Adipocyte (in vitro differentiated cells): ENCODE measurements around the gene NINJ1.

Source experiments
- DNase-seq: peaks from one replicate; pipeline ENCODE4 v3.0.0-alpha.2; 2015; ENCODE audit warnings: low read depth
- H3K27me3 ChIP-seq: replicated peaks from 2 replicates; pipeline ENCODE4 v1.7.0; 2013; ENCODE audit warnings: mild to moderate bottlenecking, low read length, moderate library complexity; ENCODE audit not compliant: control insufficient read depth, insufficient read depth
- H3K36me3 ChIP-seq: 2 replicates; pipeline ENCODE4 v1.7.0; 2013; ENCODE audit warnings: low read length, mild to moderate bottlenecking, moderate library complexity; ENCODE audit not compliant: control insufficient read depth, insufficient read depth, severe bottlenecking
- H3K4me1 ChIP-seq: 2 replicates; pipeline ENCODE4 v1.7.0; 2013; ENCODE audit warnings: mild to moderate bottlenecking, low read length, moderate library complexity; ENCODE audit not compliant: control insufficient read depth, insufficient read depth
- H3K4me3 ChIP-seq: 2 replicates; pipeline ENCODE4 v1.7.0; 2013; ENCODE audit warnings: mild to moderate bottlenecking, low read length, moderate library complexity
- H3K9ac ChIP-seq: 2 replicates; pipeline ENCODE4 v1.7.0; 2013; ENCODE audit warnings: mild to moderate bottlenecking, low read length, moderate library complexity
- H3K9me3 ChIP-seq: 2 replicates; pipeline ENCODE4 v1.7.0; 2013; ENCODE audit warnings: mild to moderate bottlenecking, low read length, moderate library complexity; ENCODE audit not compliant: control insufficient read depth

NINJ1 gene

GRCh38 chr9:93114984-93115335, 19.1 kb downstream of the NINJ1 start:
- Histone ChIP-seq H3K36me3 (peaks cover 12% of the 10 kb centered on the region), H3K4me3 (no peak overlapping the region), H3K4me1 (peaks cover 14% of the 10 kb centered on the region), H3K27me3 (no peaks in the 10 kb centered on the region), H3K9ac (no peak overlapping the region), H3K9me3 (no peaks in the 10 kb centered on the region)
- DNase-seq: no peak

GRCh38 chr9:93114169-93114983, 19.7 kb downstream of the NINJ1 start:
- peaks cover 12% of the 10 kb centered on the region for H3K36me3 ChIP-seq
- no peak overlapping the region for H3K9ac ChIP-seq
- no peaks in the 10 kb centered on the region for H3K27me3 ChIP-seq
- peaks cover 13% of the 10 kb centered on the region for H3K4me1 ChIP-seq
- DNase-seq: no peak
- H3K4me3 ChIP-seq: no peak overlapping the region
- H3K9me3 ChIP-seq: no peaks in the 10 kb centered on the region

- Histone ChIP-seq H3K9ac (no peak overlapping the region), H3K4me1 (peaks cover 13% of the 10 kb centered on the region), H3K9me3 (no peaks in the 10 kb centered on the region), H3K36me3 (peaks cover 21% of the 10 kb centered on the region), H3K27me3 (no peaks in the 10 kb centered on the region), H3K4me3 (no peak overlapping the region)
- DNase-seq: no peak
These were observed 21.1 kb downstream of the NINJ1 start for GRCh38 chr9:93112864-93113389.

- Histone ChIP-seq H3K4me3 (no peak overlapping the region), H3K36me3 (peaks cover 23% of the 10 kb centered on the region), H3K27me3 (no peaks in the 10 kb centered on the region), H3K9me3 (no peaks in the 10 kb centered on the region), H3K9ac (no peak overlapping the region), H3K4me1 (peaks cover 13% of the 10 kb centered on the region)
- no peak for DNase-seq
These were observed 21.8 kb downstream of the NINJ1 start for GRCh38 chr9:93112116-93112863.

- no peak overlapping the region for H3K9ac ChIP-seq
- H3K4me3 ChIP-seq: no peak overlapping the region
- peaks cover 12% of the 10 kb centered on the region for H3K4me1 ChIP-seq
- H3K9me3 ChIP-seq: no peaks in the 10 kb centered on the region
- peaks cover 23% of the 10 kb centered on the region for H3K36me3 ChIP-seq
- DNase-seq: no peak
- no peaks in the 10 kb centered on the region for H3K27me3 ChIP-seq
These were observed 22.5 kb downstream of the NINJ1 start for GRCh38 chr9:93111371-93112115.

GRCh38 chr9:93111001-93111370, 23.1 kb downstream of the NINJ1 start:
- Histone ChIP-seq H3K36me3 (peaks cover 23% of the 10 kb centered on the region), H3K9me3 (no peaks in the 10 kb centered on the region), H3K27me3 (no peaks in the 10 kb centered on the region), H3K9ac (no peak overlapping the region), H3K4me1 (peaks cover 7% of the 10 kb centered on the region), H3K4me3 (no peak overlapping the region)
- DNase-seq: no peak

GRCh38 chr9:93110311-93110855, 23.7 kb downstream of the NINJ1 start:
- Histone ChIP-seq H3K4me1 (peaks cover 7% of the 10 kb centered on the region), H3K9ac (no peak overlapping the region), H3K4me3 (no peak overlapping the region), H3K9me3 (no peaks in the 10 kb centered on the region), H3K36me3 (peaks cover 23% of the 10 kb centered on the region), H3K27me3 (no peaks in the 10 kb centered on the region)
- no peak for DNase-seq

GRCh38 chr9:93108291-93109041, 25.6 kb downstream of the NINJ1 start:
- no peak overlapping the region for H3K9ac ChIP-seq
- peaks cover 7% of the 10 kb centered on the region for H3K4me1 ChIP-seq
- H3K36me3 ChIP-seq: peaks cover 16% of the 10 kb centered on the region
- no peak for DNase-seq
- no peak overlapping the region for H3K4me3 ChIP-seq
- no peaks in the 10 kb centered on the region for H3K27me3 ChIP-seq
- H3K9me3 ChIP-seq: no peaks in the 10 kb centered on the region

GRCh38 chr9:93107825-93108161, 26.3 kb downstream of the NINJ1 start:
- no peak for DNase-seq
- H3K4me1 ChIP-seq: peaks cover 7% of the 10 kb centered on the region

GRCh38 chr9:93107151-93107824, 26.8 kb downstream of the NINJ1 start:
- Histone ChIP-seq H3K9me3 (no peaks in the 10 kb centered on the region), H3K27me3 (no peaks in the 10 kb centered on the region), H3K36me3 (peaks cover 11% of the 10 kb centered on the region), H3K9ac (no peak overlapping the region), H3K4me1 (peaks cover 7% of the 10 kb centered on the region), H3K4me3 (no peak overlapping the region)
- DNase-seq: no peak

More at GRCh38 chr9:93107825-93108161, 26.3 kb downstream of the NINJ1 start:
- Histone ChIP-seq H3K36me3 (peaks cover 11% of the 10 kb centered on the region), H3K4me3 (no peak overlapping the region), H3K9me3 (no peaks in the 10 kb centered on the region), H3K27me3 (no peaks in the 10 kb centered on the region), H3K9ac (no peak overlapping the region)
